GM12878 (cell line): ENCODE measurements around the gene MRPL12. TPM values are rescaled to one million over a fixed set of nuclear protein-coding genes. Genes with fewer than 3 reads are reported as not detected.

Experiments
- ATAC-seq: fragments of 200-7000 bp; cut with Tn5 transposase; 3 replicates; pipeline ENCODE4 v1.9.1; 2020; ENCODE audit warnings: mild to moderate bottlenecking, moderate library complexity
- BruUV-seq: library from RNA; stranded (reverse); fragments of 400-500 nt; replicated peaks from 2 replicates; lab custom pipeline; 2021; lab: Mats Ljungman, UMichigan
- CTCF ChIA-PET: fragments of 300-600 bp; sonication (Branson Sonifier 250); formaldehyde crosslinking; extraction: SDS; loops from one replicate; lab custom pipeline; 2021; ENCODE audit warnings: inconsistent platforms; lab: Yijun Ruan, JAX
- POLR2A ChIA-PET: fragments of 350-600 bp; formaldehyde crosslinking; extraction: SDS; loops from one replicate; lab custom pipeline; 2021; ENCODE audit warnings: inconsistent platforms; lab: Charles Lee
- RAD21 ChIA-PET: fragments of 300-600 bp; sonication (Branson Sonifier 250); formaldehyde crosslinking; loops from one replicate; lab custom pipeline; 2023; ENCODE audit warnings: antibody characterized with exemption; ENCODE audit not compliant: unreplicated experiment; lab: Charles Lee
- SMC1A ChIA-PET: fragments of 300-600 bp; sonication (Branson Sonifier 250); formaldehyde crosslinking; loops from one replicate; lab custom pipeline; 2023; ENCODE audit not compliant: unreplicated experiment, uncharacterized antibody; lab: Charles Lee
- DNase-seq: peaks from one replicate; pipeline ENCODE4 v3.0.0-alpha.2; 2011; ENCODE audit warnings: low read depth, low spot score
- FAIRE-seq: peaks from 3 replicates; lab custom pipeline; 2011; peaks lifted over from hg19 to GRCh38; lab: Jason Lieb, UNC
- H2AFZ ChIP-seq: 2 replicates; pipeline ENCODE4 v1.6.0; 2011; ENCODE audit warnings: low read depth, low read length, control low read depth; ENCODE audit not compliant: control insufficient read depth
- H3K27ac ChIP-seq: 2 replicates; pipeline ENCODE4 v1.5.1; 2011; ENCODE audit warnings: control low read depth; ENCODE audit not compliant: control insufficient read depth, insufficient read depth
- H3K27me3 ChIP-seq, 2 experiments: replicated peaks in 1 of 2; 2 replicates each; pipeline versions ENCODE4 v1.6.0 to v1.6.1; 2011; ENCODE audit warnings: low read length in 1 of 2; ENCODE audit not compliant: control insufficient read depth in 2 of 2, insufficient read depth in 2 of 2
- H3K36me3 ChIP-seq, 2 experiments: 2 replicates each; pipeline ENCODE4 v1.5.1; 2011; ENCODE audit warnings: low read length in 1 of 2; ENCODE audit not compliant: control insufficient read depth in 2 of 2, insufficient read depth in 2 of 2
- H3K4me1 ChIP-seq: 2 replicates; pipeline ENCODE4 v1.6.1; 2011; ENCODE audit warnings: mild to moderate bottlenecking, low read length, moderate library complexity, mixed read lengths; ENCODE audit not compliant: control insufficient read depth, insufficient read depth
- H3K4me2 ChIP-seq: 2 replicates; pipeline ENCODE4 v1.6.0; 2011; ENCODE audit warnings: control low read depth; ENCODE audit not compliant: control insufficient read depth, insufficient read depth
- H3K4me3 ChIP-seq: fragments of 200-600 bp; sonication (generic); 2 replicates; pipeline ENCODE4 v1.5.1; 2016
- H3K79me2 ChIP-seq: 2 replicates; pipeline ENCODE4 v1.6.0; 2011; ENCODE audit warnings: low read length; ENCODE audit not compliant: control insufficient read depth, insufficient read depth
- H3K9ac ChIP-seq: 2 replicates; pipeline ENCODE4 v1.8.0; 2011; ENCODE audit warnings: low read length, control low read depth, mixed read lengths; ENCODE audit not compliant: control insufficient read depth, insufficient read depth
- H3K9me3 ChIP-seq: replicated peaks from 3 replicates; pipeline ENCODE4 v1.5.1; 2011; ENCODE audit warnings: mild to moderate bottlenecking, low read length; ENCODE audit not compliant: control insufficient read depth, insufficient read depth
- H4K20me1 ChIP-seq: 2 replicates; pipeline ENCODE4 v1.6.0; 2011; ENCODE audit not compliant: control insufficient read depth, insufficient read depth
- BCL11A ChIP-seq: IDR thresholded peaks from 2 replicates; pipeline ENCODE4 v1.6.1; 2011; ENCODE audit warnings: low read depth, low read length
- CUX1 ChIP-seq: IDR thresholded peaks from 2 replicates; pipeline ENCODE4 v1.6.1; 2012; ENCODE audit warnings: improper control_type of control experiment, low read depth, low read length; ENCODE audit not compliant: insufficient replicate concordance
- MAX ChIP-seq: IDR thresholded peaks from 2 replicates; pipeline ENCODE4 v1.6.1; 2012; ENCODE audit warnings: low read depth, low read length, improper control_type of control experiment
- POLR2A ChIP-seq: IDR thresholded peaks from 2 replicates; pipeline ENCODE4 v1.6.1; 2011; ENCODE audit warnings: low read depth, mild to moderate bottlenecking, low read length
- SREBF1 ChIP-seq: IDR thresholded peaks from 2 replicates; pipeline ENCODE4 v1.6.1; 2012; ENCODE audit warnings: mild to moderate bottlenecking, low read length
- ZSCAN29 ChIP-seq: fragments of 450-650 bp; IDR thresholded peaks from 2 replicates; pipeline ENCODE4 v1.6.1; 2017; ENCODE audit warnings: mild to moderate bottlenecking, moderate library complexity
- WGBS: methylation state at CpG from one replicate; pipeline ENCODE4 v1.1.6; 2016; ENCODE audit warnings: low lambda C conversion rate; ENCODE audit not compliant: insufficient replicate concordance, insufficient coverage; ENCODE audit errors: missing lambda C conversion rate; 5-methylcytosine and 5-hydroxymethylcytosine counted together
- in situ Hi-C: fragments of 300-500 bp; cut with MboI; formaldehyde crosslinking; loops from 9 replicates; pipeline ENCODE4 v1.14.3; 2018; ENCODE audit warnings: mixed read lengths
- intact Hi-C: fragments of 100-400 bp; cut with micrococcal nuclease; formaldehyde crosslinking; loops from one replicate; pipeline ENCODE4 v1.14.2; 2022; ENCODE audit not compliant: unreplicated experiment
- polyA plus RNA-seq, 11 experiments: library from polyadenylated mRNA; depleted of rRNA in 4 of 11; unstranded in 6 of 11; stranded (reverse) in 5 of 11; fragments of >200 nt; fragmentation: Nextera tagmentation in 4 of 11; fragmentation: Illumina TruSeq in 1 of 11; extraction: Ambion mirVana in 4 of 11; extraction: Trizol in 1 of 11; gene quantifications; 1 replicate in 1 of 11; 2 replicates in 10 of 11; pipeline versions ENCODE4 v1.2.1 to v1.2.3, GENCODE V29; 2011 to 2016; ENCODE audit warnings: inconsistent platforms in 2 of 11, missing spikeins in 2 of 11, low read depth in 1 of 11
- total RNA-seq, 4 experiments: library from RNA; depleted of rRNA in 3 of 4; stranded (reverse); fragments of >200 nt in 3 of 4; fragmentation: Illumina TruSeq in 1 of 4; extraction: Trizol in 1 of 4; gene quantifications; 2 replicates each; pipeline versions ENCODE4 v1.2.1 to v1.2.3, GENCODE V29; 2013 to 2021
- TF ChIP-seq, protein P1 (sequence below): fragments of 450-650 bp; IDR thresholded peaks from 2 replicates; pipeline ENCODE4 v1.6.1; 2017; ENCODE audit warnings: mild to moderate bottlenecking, moderate library complexity

The MRPL12 gene
- total and polyA plus RNA-seq, 10 of the 15 experiments (the other 5 are each of a cell fraction or from before 2014, with no cell fraction given), result 1.3 to 269 (median 117) TPM

GRCh38 chr17:81685108-81685507 is 18.1 kb upstream of the MRPL12 start:
- in situ Hi-C loops, result no loop called here
- peaks cover 4 to 21% of the 10 kb centered on the region in 2 experiments; a peak in 3 of 4 replicates for H3K36me3 ChIP-seq
- peak overlapping the region; percentile 95 for H3K4me3 ChIP-seq
- FAIRE-seq (no peak), ATAC-seq (no peak), DNase-seq (no peak)
- no peaks in the 10 kb centered on the region for H3K27me3 ChIP-seq
- intact Hi-C loops, result no loop called here
- peak overlapping the region; percentile 97 for H3K4me2 ChIP-seq
- ChIA-PET RAD21 (no interaction called here), CTCF (interaction anchor here (1.6 kb wide), 1 partner anchor 17 kb away, joined by 4 read pairs; no protein-coding TSS in a partner anchor)
- no TSS peak for BruUV-seq
- peak overlapping the region; percentile 95 for H3K9ac ChIP-seq
- 34% methylated on average over 11 of the region's 12 CpGs for WGBS
- peaks cover 11% of the 10 kb centered on the region for H3K4me1 ChIP-seq
- peaks cover 38% of the 10 kb centered on the region for H3K79me2 ChIP-seq
- no peak for TF ChIP-seq MAX
- no peak for TF ChIP-seq ZSCAN29
- 0 out of 2 replicates have a peak, but pooled peaks have one; percentile 16 for TF ChIP-seq POLR2A
- TF ChIP-seq, protein P1, sequence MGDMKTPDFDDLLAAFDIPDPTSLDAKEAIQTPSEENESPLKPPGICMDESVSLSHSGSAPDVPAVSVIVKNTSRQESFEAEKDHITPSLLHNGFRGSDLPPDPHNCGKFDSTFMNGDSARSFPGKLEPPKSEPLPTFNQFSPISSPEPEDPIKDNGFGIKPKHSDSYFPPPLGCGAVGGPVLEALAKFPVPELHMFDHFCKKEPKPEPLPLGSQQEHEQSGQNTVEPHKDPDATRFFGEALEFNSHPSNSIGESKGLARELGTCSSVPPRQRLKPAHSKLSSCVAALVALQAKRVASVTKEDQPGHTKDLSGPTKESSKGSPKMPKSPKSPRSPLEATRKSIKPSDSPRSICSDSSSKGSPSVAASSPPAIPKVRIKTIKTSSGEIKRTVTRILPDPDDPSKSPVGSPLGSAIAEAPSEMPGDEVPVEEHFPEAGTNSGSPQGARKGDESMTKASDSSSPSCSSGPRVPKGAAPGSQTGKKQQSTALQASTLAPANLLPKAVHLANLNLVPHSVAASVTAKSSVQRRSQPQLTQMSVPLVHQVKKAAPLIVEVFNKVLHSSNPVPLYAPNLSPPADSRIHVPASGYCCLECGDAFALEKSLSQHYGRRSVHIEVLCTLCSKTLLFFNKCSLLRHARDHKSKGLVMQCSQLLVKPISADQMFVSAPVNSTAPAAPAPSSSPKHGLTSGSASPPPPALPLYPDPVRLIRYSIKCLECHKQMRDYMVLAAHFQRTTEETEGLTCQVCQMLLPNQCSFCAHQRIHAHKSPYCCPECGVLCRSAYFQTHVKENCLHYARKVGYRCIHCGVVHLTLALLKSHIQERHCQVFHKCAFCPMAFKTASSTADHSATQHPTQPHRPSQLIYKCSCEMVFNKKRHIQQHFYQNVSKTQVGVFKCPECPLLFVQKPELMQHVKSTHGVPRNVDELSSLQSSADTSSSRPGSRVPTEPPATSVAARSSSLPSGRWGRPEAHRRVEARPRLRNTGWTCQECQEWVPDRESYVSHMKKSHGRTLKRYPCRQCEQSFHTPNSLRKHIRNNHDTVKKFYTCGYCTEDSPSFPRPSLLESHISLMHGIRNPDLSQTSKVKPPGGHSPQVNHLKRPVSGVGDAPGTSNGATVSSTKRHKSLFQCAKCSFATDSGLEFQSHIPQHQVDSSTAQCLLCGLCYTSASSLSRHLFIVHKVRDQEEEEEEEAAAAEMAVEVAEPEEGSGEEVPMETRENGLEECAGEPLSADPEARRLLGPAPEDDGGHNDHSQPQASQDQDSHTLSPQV, result no peak
- no peak for TF ChIP-seq SREBF1
- no peak for TF ChIP-seq CUX1
- no peak for TF ChIP-seq BCL11A
- TF ChIP-seq, all 136 proteins: peak for 1
- no peak overlapping the region for H2AFZ ChIP-seq
- no peaks in the 10 kb centered on the region for H3K9me3 ChIP-seq
- ChIA-PET SMC1A (interaction anchor here (0.7 to 0.8 kb wide), 2 partner anchors 17 to 20 kb away, joined by 3 read pairs; no protein-coding TSS in a partner anchor), POLR2A (interaction anchor here (0.6 to 4.0 kb wide), 4 partner anchors 9 to 177 kb away, joined by 3 to 32 read pairs (median 4); partner anchors contain the start of gene MRPL12)
- H3K27ac ChIP-seq, result peak overlapping the region; percentile 78
- H4K20me1 ChIP-seq, result peaks cover 8% of the 10 kb centered on the region
